NCI-H1930 (cell line): ENCODE measurements around the gene SPX.

ENCODE experiments used
- DNase-seq, 2 experiments: peaks; one replicate each; lab custom pipeline; 2025; lab: John Stamatoyannopoulos, UW

SPX gene

GRCh38 chr12:21538061-21538653 is 12.1 kb downstream of the SPX start:
- DNase-seq = no peak

DNA sequence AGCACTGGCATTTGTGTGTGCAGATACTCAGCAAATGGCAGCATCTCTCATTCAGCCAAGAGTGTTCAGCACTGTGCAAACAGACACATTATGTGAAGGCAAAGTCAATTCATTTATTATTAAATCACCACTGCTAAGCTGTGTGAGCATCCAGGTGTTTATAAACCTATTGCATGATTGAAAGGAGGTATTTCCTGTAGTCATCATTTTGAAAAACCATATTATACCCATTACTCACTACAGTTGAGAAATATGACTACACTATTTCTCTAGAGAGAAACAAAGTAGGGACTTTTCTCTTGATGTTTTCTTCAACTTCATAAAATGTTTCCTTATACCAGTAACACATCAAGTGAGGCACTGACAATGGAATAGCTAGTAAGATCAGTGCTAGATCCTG is 13.7 kb downstream of the SPX start:
- DNase-seq = no peak

GRCh38 chr12:21541773-21542172 is 15.7 kb downstream of the SPX start:
- DNase-seq = no peak

GRCh38 chr12:21542403-21542802 is 16.3 kb downstream of the SPX start:
- no peak for DNase-seq

DNA sequence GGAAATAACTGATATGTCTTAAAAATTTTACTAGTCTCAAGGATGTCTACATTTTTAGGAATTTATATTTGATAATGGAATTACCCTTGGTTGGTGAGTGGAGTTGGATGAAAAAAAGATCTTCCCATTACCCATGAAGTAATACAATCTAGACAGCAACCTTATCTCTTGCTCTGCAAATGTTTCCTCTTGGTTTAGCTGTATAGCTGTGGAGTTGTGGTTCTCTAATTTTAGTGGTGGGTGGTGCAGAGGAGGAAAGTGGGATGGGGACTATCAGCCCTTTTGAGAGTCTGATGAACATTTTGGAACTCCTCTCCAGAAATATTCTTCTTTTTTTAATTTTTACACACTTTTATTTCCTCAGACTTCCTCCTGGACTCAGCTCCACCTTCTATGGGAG is 17.1 kb downstream of the SPX start:
- DNase-seq = no peak

DNA sequence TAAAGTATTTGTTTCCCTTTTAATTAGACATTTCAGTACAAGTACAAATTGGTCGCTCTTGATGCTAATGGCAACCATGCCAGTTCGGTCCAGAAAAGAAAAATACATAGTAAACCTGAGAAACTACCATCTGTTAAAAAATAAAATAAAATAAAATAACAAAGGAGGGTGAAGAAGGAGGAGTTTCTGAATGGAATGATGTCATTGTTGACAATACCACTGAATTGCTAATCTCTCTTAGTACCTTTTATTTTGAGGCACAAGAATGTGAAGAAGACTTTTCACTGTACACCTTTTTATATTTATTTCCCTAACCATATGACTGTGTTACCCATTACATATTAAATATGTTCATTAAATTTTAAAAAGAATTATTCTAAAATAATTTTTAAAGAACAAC is 19.5 kb downstream of the SPX start:
- no peak for DNase-seq

DNA sequence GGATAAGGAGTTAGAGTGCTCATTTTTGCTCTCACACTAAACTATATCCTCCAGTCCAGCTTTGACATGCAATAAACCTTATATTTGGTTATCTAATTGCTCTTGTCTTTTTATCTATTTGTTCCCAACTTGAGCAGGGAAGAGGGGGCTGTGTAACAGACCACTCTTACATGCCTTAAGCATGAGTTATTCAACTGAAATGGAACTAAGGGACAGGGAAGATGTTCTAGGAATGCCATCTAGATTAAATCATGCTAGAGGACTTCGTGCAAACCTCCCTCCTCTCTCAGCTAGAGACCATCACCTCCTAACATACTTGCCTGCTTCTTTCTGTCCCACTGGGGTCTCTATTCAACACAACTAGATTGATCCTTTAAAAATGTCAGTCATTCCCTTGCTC is 20.6 kb downstream of the SPX start:
- no peak for DNase-seq

DNA sequence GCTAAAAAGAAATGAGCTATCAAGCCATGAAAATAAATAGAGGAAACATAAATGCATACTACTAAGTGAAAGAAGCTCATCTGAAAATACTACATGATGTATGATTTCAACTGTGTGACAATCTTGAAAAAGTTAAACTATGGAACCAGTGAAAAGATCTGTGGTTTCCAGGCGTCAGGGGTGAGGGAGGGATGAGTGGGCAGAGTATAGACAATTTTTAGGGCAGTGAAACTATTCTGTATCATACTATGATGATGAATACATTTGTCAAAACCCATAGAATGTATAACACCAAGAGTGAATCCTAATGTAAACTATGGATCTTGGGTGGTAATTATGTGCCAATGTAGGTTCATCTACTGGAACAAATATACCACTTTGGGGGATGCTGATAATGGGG is 21.3 kb downstream of the SPX start:
- DNase-seq = no peak

DNA sequence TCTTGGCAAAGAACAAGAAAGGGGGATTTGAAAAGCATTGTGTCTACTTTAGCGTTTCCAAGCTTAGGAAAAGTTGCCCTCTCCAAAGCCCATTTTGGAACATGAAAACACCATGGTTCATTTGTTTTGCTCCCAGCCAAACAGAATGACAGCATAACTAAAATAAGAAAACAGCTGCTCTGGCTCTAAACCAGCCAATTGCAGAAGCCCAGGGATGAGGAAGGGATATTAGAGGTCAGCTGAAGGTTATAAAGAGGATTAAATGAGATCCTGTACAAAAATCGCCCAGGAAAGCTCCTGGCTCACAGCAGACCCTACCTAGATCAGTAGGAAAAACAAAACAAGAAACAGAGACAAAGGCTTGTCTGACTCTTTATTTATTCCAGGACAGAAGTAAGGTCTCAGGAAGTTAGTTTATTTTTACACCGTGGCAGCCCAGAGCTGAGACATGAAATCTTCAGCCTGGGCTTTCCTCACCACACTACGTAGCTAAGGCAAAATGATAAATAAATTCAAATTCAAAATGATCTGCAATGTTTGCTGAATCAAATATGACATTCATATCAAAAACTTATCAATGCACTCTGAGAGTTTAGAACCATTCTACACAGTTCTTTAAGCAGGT is 25.9 kb downstream of the SPX start:
- DNase-seq = no peak

- DNase-seq = no peak
These were observed 26.7 kb downstream of the SPX start for GRCh38 chr12:21552635-21553328.

GRCh38 chr12:21553329-21553675 is 27.2 kb downstream of the SPX start:
- no peak for DNase-seq

DNA sequence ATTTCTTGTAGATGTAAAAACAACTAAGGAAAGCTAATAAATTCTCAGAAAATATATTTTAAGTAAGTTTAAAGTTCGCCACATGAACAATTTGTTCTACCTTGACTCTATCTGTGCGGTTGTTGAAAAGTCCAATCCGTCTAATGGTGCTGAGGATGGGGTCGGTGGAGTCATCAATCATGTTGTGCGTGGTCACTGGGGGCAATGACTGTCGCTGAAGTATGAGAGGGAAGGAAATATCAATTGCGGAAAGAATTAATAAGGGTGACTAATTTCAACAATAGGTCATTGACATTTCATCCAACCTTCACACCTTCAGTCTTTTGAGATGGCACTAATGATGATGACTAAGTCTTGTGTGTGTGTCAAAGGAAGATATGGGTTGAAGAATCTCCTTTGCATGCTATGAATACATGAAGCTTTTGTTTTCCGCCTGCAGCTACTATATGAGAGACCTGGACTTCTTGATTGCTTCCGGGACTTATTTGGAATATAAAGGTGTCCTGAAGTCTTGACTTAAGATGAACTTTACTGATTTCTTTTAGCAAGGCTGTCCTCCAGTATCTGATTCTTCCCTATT is 32.1 kb downstream of the SPX start:
- no peak for DNase-seq

DNA sequence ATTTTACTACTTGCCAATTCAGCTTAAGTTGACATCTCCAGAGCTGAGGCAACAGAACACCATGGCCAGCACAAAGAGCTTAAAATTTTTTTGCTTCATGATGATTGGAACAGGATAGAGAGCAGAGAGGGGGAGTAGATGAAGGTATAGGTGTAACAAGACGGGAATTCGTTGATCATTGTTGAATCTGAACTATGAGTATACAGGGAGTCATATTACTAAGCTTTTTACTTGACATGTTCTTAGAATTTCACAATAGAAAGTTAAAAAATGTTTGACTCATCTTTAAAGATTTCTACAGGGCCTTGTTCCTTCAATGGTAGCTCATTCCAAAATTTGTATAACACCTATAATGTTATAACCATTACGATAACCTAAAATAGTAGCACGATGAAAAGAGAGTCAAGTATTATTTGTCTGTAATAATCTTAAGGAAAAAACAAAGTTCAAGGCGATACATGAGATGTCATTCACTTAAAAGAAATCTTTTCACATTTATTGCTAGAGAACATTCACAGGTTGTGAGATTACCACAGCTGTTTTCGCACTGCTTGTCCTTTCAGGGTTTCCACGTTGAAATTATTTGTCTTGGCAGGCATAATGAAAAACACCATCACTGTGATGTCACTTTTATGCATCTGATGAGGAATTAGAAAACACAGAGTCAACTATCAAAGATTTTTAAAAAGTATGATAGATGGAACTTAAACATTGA is 33.9 kb downstream of the SPX start:
- no peak for DNase-seq

- no peak for DNase-seq
These were observed 35.1 kb downstream of the SPX start for GRCh38 chr12:21561158-21561557.

- no peak for DNase-seq
These were observed 36.8 kb downstream of the SPX start for GRCh38 chr12:21562859-21563258.

DNA sequence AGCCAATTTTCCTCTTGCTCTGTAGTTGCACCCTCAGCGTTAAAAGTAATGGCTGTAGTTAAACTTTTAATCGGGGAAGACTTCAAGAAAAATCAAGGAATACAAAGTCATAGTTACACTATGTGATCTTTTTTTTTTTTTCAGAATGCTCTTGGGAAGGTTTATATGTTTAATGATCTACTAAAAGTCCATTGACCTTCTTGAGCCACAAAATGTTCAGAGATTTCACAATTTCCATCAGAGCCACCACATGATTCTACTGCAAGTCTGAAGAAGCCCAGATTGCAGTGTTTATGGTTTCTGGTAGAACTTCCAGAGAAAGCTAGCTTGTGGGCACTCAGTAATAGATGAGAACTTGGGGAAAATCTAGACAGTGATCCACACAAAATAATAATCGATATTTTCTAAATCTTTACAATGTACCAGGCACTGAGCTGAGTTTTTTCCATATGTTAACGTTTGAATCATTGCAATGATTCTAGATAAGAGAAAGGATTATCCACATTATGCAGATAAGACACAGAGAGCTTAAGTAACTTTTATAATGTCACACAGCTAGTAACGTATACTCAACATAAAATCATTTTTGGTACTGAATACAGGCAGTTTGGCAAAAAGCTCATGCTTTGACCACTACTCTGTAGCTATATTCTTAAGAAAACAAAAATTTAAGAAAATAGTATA is 40.3 kb downstream of the SPX start:
- DNase-seq = no peak

DNA sequence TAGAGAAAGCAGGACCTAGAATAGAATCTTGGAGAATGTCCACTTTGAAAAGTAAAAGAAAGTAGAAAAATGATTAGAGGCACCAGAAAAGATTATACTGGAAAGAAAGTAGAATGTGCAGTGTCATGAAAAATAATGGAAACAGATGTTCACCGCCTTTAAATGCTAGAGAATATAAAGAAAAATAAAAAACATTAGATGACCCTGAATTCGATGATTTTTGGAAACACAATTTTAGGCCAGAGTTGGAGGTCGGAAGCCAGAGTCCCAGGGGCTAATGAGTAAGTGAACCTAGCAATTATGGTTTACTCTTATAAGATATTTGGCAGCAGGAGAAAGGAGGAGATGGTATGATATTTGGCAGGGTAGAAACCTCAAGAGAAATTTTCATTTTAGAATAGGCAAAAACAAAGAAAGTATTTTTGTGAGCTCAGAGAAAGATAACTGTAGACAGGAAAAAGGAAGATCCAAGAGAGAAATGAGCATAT is 40.9 kb downstream of the SPX start:
- DNase-seq = no peak

DNA sequence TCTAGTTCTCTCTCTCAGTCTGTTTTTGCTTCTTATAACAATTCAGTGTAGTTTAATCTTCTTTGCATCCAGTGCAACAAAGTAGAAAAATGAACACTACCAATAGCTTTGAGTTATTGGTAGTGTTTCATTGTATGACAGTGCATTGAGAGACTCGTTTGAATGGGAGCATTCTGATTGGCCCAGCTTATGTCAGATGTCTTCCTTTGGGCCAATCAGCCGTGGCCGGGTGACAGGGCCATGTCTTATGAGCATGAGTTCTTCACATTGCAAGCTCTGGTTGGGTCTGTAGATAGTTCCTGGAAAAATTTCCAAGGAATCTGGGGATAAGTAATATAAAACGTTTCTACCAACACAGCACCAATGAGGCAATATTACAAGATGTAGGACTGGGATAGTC is 42.0 kb downstream of the SPX start:
- no peak for DNase-seq

GRCh38 chr12:21571046-21571445 is 45.0 kb downstream of the SPX start:
- DNase-seq = no peak

DNA sequence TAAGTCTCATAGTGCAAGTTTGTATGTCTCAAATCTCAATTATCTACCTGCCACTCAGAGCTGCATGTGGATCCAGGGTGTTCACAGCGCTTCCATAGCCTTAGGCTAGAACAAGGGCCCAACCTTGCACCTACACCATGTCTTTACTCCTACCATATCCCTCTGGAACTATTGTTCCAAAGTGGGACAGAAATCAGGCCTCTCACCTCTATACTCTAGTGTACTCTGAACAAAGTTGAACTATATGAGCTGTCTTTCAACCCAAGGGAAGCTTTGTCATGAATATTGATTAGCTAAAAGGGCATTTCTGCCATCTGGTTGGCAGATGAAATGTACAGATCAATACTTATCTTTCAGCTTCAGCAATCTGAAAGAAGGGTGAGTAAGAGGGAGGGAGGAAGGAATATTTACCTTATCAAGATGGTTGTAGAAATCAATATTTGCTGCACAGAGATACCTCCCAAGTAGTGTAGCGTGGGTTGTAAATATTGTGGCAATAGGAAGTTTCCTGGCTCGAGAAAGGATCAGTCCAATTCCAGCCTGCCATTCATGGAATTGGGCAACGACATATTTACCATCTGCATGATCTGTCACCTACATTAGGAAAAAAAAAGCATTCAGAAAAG is 47.8 kb downstream of the SPX start:
- no peak for DNase-seq

GRCh38 chr12:21576431-21576830 is 50.3 kb downstream of the SPX start:
- no peak for DNase-seq

GRCh38 chr12:21577516-21577915 is 51.4 kb downstream of the SPX start:
- DNase-seq = no peak
